K562 (cell line): ENCODE results near the gene BGN. TPM values are rescaled to one million over a fixed set of nuclear protein-coding genes. Genes with fewer than 3 reads are reported as not detected.

Experiments
- ATAC-seq: fragments of 200-7000 bp; cut with Tn5 transposase; 3 replicates; pipeline ENCODE4 v1.9.1; 2020; ENCODE audit warnings: moderate library complexity
- BruUV-seq: library from RNA; stranded (reverse); fragments of 400-500 nt; replicated peaks from 2 replicates; lab custom pipeline; 2021; lab: Mats Ljungman, UMichigan
- CTCF ChIA-PET: fragments of 300-600 bp; formaldehyde crosslinking; extraction: SDS; loops from one replicate; lab custom pipeline; 2021; ENCODE audit warnings: low intra/inter-chr PET ratio; lab: Yijun Ruan, JAX
- POLR2A ChIA-PET: fragments of 300-600, 350-650 bp; sonication (Branson Sonifier 250); formaldehyde crosslinking; extraction: SDS; loops from one replicate; lab custom pipeline; 2021; ENCODE audit warnings: antibody characterized with exemption, inconsistent platforms; lab: Yijun Ruan, JAX
- DNase-seq, 4 experiments: peaks; one replicate each; pipeline versions ENCODE4 v3.0.0 to v3.0.0-alpha.2; 2011 to 2018; ENCODE audit warnings: low spot score in 3 of 4, mixed read lengths in 3 of 4; ENCODE audit errors: extremely low read depth in 1 of 4
- FAIRE-seq: peaks from 2 replicates; lab custom pipeline; 2011; peaks lifted over from hg19 to GRCh38; lab: Jason Lieb, UNC
- H2AFZ ChIP-seq: 2 replicates; pipeline ENCODE4 v1.6.0; 2011; ENCODE audit warnings: low read depth, low read length, control low read depth, inconsistent platforms
- H3K27ac ChIP-seq: fragments of 200-600 bp; 3 replicates; pipeline ENCODE4 v1.8.0; 2011; ENCODE audit warnings: low read depth, mild to moderate bottlenecking, control low read depth, inconsistent platforms, low read length, moderate library complexity, mixed read lengths; ENCODE audit errors: extremely low read depth
- H3K27me3 ChIP-seq, 2 experiments: fragments of 300-600 bp in 1 of 2; 2 replicates in 1 of 2; 3 replicates in 1 of 2; pipeline versions ENCODE4 v1.6.0 to v1.8.0; 2011; ENCODE audit warnings: inconsistent platforms in 2 of 2, low read length in 2 of 2, mild to moderate bottlenecking in 1 of 2, mixed read lengths in 1 of 2, moderate library complexity in 1 of 2; ENCODE audit not compliant: control insufficient read depth in 2 of 2, insufficient read depth in 2 of 2
- H3K36me3 ChIP-seq: fragments of 300-600 bp; 3 replicates; pipeline ENCODE4 v1.8.0; 2011; ENCODE audit warnings: mild to moderate bottlenecking, low read length, inconsistent platforms; ENCODE audit not compliant: control insufficient read depth, insufficient read depth
- H3K4me1 ChIP-seq, 2 experiments: fragments of 200-600 bp in 1 of 2; replicated peaks in 1 of 2; 2 replicates in 1 of 2; 3 replicates in 1 of 2; pipeline versions ENCODE4 v1.5.1 to v1.8.0; 2011; ENCODE audit warnings: inconsistent platforms in 2 of 2, low read length in 2 of 2, mild to moderate bottlenecking in 1 of 2, mixed read lengths in 1 of 2, moderate library complexity in 1 of 2; ENCODE audit not compliant: control insufficient read depth in 2 of 2, insufficient read depth in 2 of 2
- H3K4me2 ChIP-seq: 2 replicates; pipeline ENCODE4 v1.6.1; 2011; ENCODE audit warnings: low read length, control low read depth, inconsistent platforms, mixed read lengths; ENCODE audit not compliant: insufficient read depth
- H3K4me3 ChIP-seq: fragments of 200-600 bp; sonication (generic), shearing (Covaris generic); 2 replicates; pipeline ENCODE4 v1.5.1; 2016; ENCODE audit warnings: control low read depth, inconsistent platforms
- H3K79me2 ChIP-seq: fragments of 200-600 bp; 3 replicates; pipeline ENCODE4 v1.8.0; 2011; ENCODE audit warnings: low read length, inconsistent platforms; ENCODE audit not compliant: control insufficient read depth, insufficient read depth
- H3K9ac ChIP-seq, 2 experiments: 2 replicates each; pipeline versions ENCODE4 v1.6.0 to v1.6.1; 2011; ENCODE audit warnings: low read depth in 2 of 2, low read length in 2 of 2, control low read depth in 1 of 2, inconsistent platforms in 1 of 2, mild to moderate bottlenecking in 1 of 2, mixed read lengths in 1 of 2; ENCODE audit not compliant: insufficient read depth in 1 of 2
- H3K9me1 ChIP-seq: one replicate; pipeline ENCODE4 v1.6.0; 2011; ENCODE audit warnings: inconsistent platforms, mild to moderate bottlenecking, low read length, moderate library complexity; ENCODE audit not compliant: control insufficient read depth, insufficient read depth
- H3K9me3 ChIP-seq: replicated peaks from 2 replicates; pipeline ENCODE4 v1.5.1; 2011; ENCODE audit warnings: low read depth, low read length, inconsistent platforms; ENCODE audit not compliant: control insufficient read depth, insufficient read depth
- H4K20me1 ChIP-seq: replicated peaks from 2 replicates; pipeline ENCODE4 v1.6.1; 2011; ENCODE audit warnings: low read length, inconsistent platforms, mixed read lengths; ENCODE audit not compliant: control insufficient read depth, insufficient read depth
- HDAC6 ChIP-seq: IDR thresholded peaks from 2 replicates; pipeline ENCODE4 v1.6.1; 2012; ENCODE audit warnings: low read depth, mild to moderate bottlenecking, control low read depth, inconsistent platforms, low read length, moderate library complexity
- MEF2D ChIP-seq: conservative IDR thresholded peaks from 2 replicates; pipeline ENCODE4 v1.6.1; 2016; ENCODE audit warnings: low read depth, missing genetic modification characterization, missing compliant biosample characterization
- NONO ChIP-seq, 2 experiments: fragments of 200-400 bp in 1 of 2; fragments of 450-650 bp in 1 of 2; formaldehyde crosslinking in 1 of 2; IDR thresholded peaks; 2 replicates each; pipeline ENCODE4 v1.6.1; 2017; ENCODE audit warnings: low read depth in 2 of 2, mild to moderate bottlenecking in 2 of 2, moderate library complexity in 2 of 2, low read length in 1 of 2
- RBBP5 ChIP-seq: fragments of 200-600 bp; sonication (generic); IDR thresholded peaks from 2 replicates; pipeline ENCODE4 v1.6.1; 2012; ENCODE audit warnings: borderline replicate concordance, mild to moderate bottlenecking, low read length, control low read depth, inconsistent platforms; ENCODE audit not compliant: insufficient read depth, poor library complexity, severe bottlenecking
- RBFOX2 ChIP-seq: fragments of 200-400 bp; formaldehyde crosslinking; IDR thresholded peaks from 2 replicates; pipeline ENCODE4 v1.6.1; 2017; ENCODE audit warnings: low read depth, mild to moderate bottlenecking, low read length, moderate library complexity
- RBM14 ChIP-seq: fragments of 200-400 bp; formaldehyde crosslinking; IDR thresholded peaks from 2 replicates; pipeline ENCODE4 v1.6.1; 2018; ENCODE audit warnings: low read depth, mild to moderate bottlenecking, low read length, moderate library complexity, borderline replicate concordance; ENCODE audit not compliant: insufficient read depth
- SMARCA5 ChIP-seq: fragments of 450-650 bp; IDR thresholded peaks from 2 replicates; pipeline ENCODE4 v1.6.1; 2016
- ZNF124 ChIP-seq: sonication (generic); formaldehyde crosslinking; IDR thresholded peaks from 2 replicates; pipeline ENCODE4 v1.8.1; 2022; ENCODE audit warnings: missing genetic modification reagents
- WGBS: fragments of 100-300 bp; shearing (Covaris generic); methylation state at CpG from one replicate; pipeline ENCODE4 v1.1.6; 2016; ENCODE audit warnings: low coverage, mixed read lengths; ENCODE audit not compliant: insufficient coverage; ENCODE audit errors: missing lambda C conversion rate; 5-methylcytosine and 5-hydroxymethylcytosine counted together
- in situ Hi-C: fragments of 300-500 bp; cut with MboI; formaldehyde crosslinking; loops from 4 replicates; pipeline ENCODE4 v1.15.0; 2018; ENCODE audit warnings: inconsistent platforms, mixed read lengths
- intact Hi-C: fragments of 100-400 bp; cut with micrococcal nuclease; formaldehyde crosslinking; loops from 2 replicates; pipeline ENCODE4 v1.14.2; 2022
- polyA plus RNA-seq, 8 experiments: library from polyadenylated mRNA; depleted of rRNA in 4 of 8; stranded (reverse) in 5 of 8; unstranded in 3 of 8; fragments of >200 nt; fragmentation: Nextera tagmentation in 2 of 8; fragmentation: Illumina TruSeq in 1 of 8; extraction: Ambion mirVana in 2 of 8; extraction: Trizol in 1 of 8; gene quantifications; 2 replicates each; pipeline versions ENCODE4 v1.2.1 to v1.2.3, GENCODE V29; 2011 to 2014; ENCODE audit warnings: inconsistent platforms in 1 of 8, missing spikeins in 1 of 8
- total RNA-seq, 7 experiments: library from RNA; depleted of rRNA in 6 of 7; stranded (reverse); fragments of >200 nt in 6 of 7; fragmentation: Illumina TruSeq in 2 of 7; extraction: Trizol in 2 of 7; gene quantifications; 2 replicates each; pipeline versions ENCODE4 v1.2.1 to v1.2.3, GENCODE V29; 2011 to 2021; ENCODE audit warnings: low replicate concordance in 1 of 7
- TF ChIP-seq, protein P1 (sequence below): fragments of 250-450 bp; sonication (Bioruptor Pico); IDR thresholded peaks from 2 replicates; pipeline ENCODE4 v1.4.0; 2020
- TF ChIP-seq, protein P2 (sequence below), 2 experiments: fragments of 450-650 bp; IDR thresholded peaks; 2 replicates each; pipeline ENCODE4 v1.6.1; 2016
- TF ChIP-seq, protein P3 (sequence below): sonication (generic); formaldehyde crosslinking; IDR thresholded peaks from 2 replicates; pipeline ENCODE4 v1.8.0; 2022; ENCODE audit warnings: mild to moderate bottlenecking, missing genetic modification reagents
- TF ChIP-seq, protein P4 (sequence below): fragments of 450-650 bp; IDR thresholded peaks from 2 replicates; pipeline ENCODE4 v1.6.1; 2017; ENCODE audit warnings: mild to moderate bottlenecking, moderate library complexity

BGN gene
- total and polyA plus RNA-seq, 9 of the 15 experiments (the other 6 are each of a cell fraction or from before 2014, with no cell fraction given) = 0.11 TPM; not detected in 8

DNA sequence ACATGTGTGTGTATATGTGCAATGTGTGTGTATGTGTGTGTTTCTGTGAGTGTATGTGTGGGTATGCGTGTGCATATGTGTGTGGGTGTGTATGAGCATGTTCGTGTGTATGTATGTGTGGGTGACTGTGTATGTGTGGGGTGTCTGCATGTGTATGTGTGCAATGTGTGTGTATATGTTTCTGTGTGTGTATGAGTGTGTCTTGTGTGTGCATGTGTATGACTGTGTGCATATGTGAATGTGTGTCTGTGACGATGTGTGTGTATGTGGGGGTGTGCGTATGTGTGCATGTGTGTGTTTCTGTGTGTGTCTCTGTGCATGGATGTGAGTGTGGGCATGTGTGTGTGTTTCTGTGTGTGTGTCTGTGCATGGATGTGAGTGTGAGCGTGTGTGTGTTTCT is 18.5 kb downstream of the BGN start:
- intact Hi-C loops = no loop called here
- Histone ChIP-seq H4K20me1 (no peaks in the 10 kb centered on the region), H2AFZ (no peak overlapping the region), H3K4me1 (no peaks in the 10 kb centered on the region; a peak in 1 of 5 replicates), H3K27ac (no peak overlapping the region; the same call in 2 of the 3 replicates), H3K4me2 (no peak overlapping the region), H3K79me2 (no peaks in the 10 kb centered on the region), H3K9me1 (no peaks in the 10 kb centered on the region), H3K27me3 (peaks cover 0 to 42% of the 10 kb centered on the region in 2 experiments; a peak in 3 of 5 replicates), H3K36me3 (no peaks in the 10 kb centered on the region), H3K9me3 (no peaks in the 10 kb centered on the region), H3K4me3 (no peak overlapping the region), H3K9ac (no peak overlapping the region)
- ChIA-PET CTCF (no interaction called here), POLR2A (no interaction called here)
- in situ Hi-C loops = no loop called here
- no peak for DNase-seq
- no peak for ATAC-seq
- BruUV-seq = no TSS peak
- no peak for FAIRE-seq
- WGBS = 0% methylated on average over 1 of the region's 5 CpGs
- TF ChIP-seq, protein P1, sequence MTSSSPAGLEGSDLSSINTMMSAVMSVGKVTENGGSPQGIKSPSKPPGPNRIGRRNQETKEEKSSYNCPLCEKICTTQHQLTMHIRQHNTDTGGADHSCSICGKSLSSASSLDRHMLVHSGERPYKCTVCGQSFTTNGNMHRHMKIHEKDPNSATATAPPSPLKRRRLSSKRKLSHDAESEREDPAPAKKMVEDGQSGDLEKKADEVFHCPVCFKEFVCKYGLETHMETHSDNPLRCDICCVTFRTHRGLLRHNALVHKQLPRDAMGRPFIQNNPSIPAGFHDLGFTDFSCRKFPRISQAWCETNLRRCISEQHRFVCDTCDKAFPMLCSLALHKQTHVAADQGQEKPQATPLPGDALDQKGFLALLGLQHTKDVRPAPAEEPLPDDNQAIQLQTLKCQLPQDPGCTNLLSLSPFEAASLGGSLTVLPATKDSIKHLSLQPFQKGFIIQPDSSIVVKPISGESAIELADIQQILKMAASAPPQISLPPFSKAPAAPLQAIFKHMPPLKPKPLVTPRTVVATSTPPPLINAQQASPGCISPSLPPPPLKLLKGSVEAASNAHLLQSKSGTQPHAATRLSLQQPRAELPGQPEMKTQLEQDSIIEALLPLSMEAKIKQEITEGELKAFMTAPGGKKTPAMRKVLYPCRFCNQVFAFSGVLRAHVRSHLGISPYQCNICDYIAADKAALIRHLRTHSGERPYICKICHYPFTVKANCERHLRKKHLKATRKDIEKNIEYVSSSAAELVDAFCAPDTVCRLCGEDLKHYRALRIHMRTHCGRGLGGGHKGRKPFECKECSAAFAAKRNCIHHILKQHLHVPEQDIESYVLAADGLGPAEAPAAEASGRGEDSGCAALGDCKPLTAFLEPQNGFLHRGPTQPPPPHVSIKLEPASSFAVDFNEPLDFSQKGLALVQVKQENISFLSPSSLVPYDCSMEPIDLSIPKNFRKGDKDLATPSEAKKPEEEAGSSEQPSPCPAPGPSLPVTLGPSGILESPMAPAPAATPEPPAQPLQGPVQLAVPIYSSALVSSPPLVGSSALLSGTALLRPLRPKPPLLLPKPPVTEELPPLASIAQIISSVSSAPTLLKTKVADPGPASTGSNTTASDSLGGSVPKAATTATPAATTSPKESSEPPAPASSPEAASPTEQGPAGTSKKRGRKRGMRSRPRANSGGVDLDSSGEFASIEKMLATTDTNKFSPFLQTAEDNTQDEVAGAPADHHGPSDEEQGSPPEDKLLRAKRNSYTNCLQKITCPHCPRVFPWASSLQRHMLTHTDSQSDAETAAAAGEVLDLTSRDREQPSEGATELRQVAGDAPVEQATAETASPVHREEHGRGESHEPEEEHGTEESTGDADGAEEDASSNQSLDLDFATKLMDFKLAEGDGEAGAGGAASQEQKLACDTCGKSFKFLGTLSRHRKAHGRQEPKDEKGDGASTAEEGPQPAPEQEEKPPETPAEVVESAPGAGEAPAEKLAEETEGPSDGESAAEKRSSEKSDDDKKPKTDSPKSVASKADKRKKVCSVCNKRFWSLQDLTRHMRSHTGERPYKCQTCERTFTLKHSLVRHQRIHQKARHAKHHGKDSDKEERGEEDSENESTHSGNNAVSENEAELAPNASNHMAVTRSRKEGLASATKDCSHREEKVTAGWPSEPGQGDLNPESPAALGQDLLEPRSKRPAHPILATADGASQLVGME (CRISPR knock-in tag) = no peak
- no peak for TF ChIP-seq ZNF124 (CRISPR knock-in tag)
- TF ChIP-seq, protein P2, sequence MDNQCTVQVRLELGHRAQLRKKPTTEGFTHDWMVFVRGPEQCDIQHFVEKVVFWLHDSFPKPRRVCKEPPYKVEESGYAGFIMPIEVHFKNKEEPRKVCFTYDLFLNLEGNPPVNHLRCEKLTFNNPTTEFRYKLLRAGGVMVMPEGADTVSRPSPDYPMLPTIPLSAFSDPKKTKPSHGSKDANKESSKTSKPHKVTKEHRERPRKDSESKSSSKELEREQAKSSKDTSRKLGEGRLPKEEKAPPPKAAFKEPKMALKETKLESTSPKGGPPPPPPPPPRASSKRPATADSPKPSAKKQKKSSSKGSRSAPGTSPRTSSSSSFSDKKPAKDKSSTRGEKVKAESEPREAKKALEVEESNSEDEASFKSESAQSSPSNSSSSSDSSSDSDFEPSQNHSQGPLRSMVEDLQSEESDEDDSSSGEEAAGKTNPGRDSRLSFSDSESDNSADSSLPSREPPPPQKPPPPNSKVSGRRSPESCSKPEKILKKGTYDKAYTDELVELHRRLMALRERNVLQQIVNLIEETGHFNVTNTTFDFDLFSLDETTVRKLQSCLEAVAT (IDR thresholded peaks at IDR 0.05) = no peak
- TF ChIP-seq SMARCA5 = no peak
- TF ChIP-seq NONO (IDR thresholded peaks at IDR 0.05; ENCODE audit: low read depth in 2 of 2, low read length in 1 of 2) = no peak
- no peak for TF ChIP-seq RBFOX2
- TF ChIP-seq RBM14 = no peak
- TF ChIP-seq HDAC6 = no peak
- no peak for TF ChIP-seq RBBP5
- no peak for TF ChIP-seq MEF2D
- TF ChIP-seq, protein P3, sequence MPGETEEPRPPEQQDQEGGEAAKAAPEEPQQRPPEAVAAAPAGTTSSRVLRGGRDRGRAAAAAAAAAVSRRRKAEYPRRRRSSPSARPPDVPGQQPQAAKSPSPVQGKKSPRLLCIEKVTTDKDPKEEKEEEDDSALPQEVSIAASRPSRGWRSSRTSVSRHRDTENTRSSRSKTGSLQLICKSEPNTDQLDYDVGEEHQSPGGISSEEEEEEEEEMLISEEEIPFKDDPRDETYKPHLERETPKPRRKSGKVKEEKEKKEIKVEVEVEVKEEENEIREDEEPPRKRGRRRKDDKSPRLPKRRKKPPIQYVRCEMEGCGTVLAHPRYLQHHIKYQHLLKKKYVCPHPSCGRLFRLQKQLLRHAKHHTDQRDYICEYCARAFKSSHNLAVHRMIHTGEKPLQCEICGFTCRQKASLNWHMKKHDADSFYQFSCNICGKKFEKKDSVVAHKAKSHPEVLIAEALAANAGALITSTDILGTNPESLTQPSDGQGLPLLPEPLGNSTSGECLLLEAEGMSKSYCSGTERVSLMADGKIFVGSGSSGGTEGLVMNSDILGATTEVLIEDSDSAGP (CRISPR knock-in tag) = no peak
- TF ChIP-seq, protein P4, sequence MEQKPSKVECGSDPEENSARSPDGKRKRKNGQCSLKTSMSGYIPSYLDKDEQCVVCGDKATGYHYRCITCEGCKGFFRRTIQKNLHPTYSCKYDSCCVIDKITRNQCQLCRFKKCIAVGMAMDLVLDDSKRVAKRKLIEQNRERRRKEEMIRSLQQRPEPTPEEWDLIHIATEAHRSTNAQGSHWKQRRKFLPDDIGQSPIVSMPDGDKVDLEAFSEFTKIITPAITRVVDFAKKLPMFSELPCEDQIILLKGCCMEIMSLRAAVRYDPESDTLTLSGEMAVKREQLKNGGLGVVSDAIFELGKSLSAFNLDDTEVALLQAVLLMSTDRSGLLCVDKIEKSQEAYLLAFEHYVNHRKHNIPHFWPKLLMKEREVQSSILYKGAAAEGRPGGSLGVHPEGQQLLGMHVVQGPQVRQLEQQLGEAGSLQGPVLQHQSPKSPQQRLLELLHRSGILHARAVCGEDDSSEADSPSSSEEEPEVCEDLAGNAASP = no peak
